Progenitor cell of endocrine pancreas (in vitro differentiated cells): Measurements from ENCODE around the gene TRMT44. TPM values are rescaled to one million over a fixed set of nuclear protein-coding genes. Genes with fewer than 3 reads are reported as not detected.

Source experiments
- DNase-seq: peaks from one replicate; pipeline ENCODE4 v3.0.0; 2021; ENCODE audit warnings: low spot score; ENCODE audit not compliant: unreplicated experiment
- H3K27ac Mint-ChIP-seq: 2 replicates; pipeline ENCODE4 v1.8.0; 2021; ENCODE audit warnings: mild to moderate bottlenecking, moderate library complexity, mixed read lengths
- H3K27me3 Mint-ChIP-seq: 2 replicates; pipeline ENCODE4 v1.8.0; 2021; ENCODE audit warnings: mixed read lengths
- H3K36me3 Mint-ChIP-seq: 2 replicates; pipeline ENCODE4 v1.8.0; 2022; ENCODE audit warnings: mixed read lengths; ENCODE audit not compliant: insufficient read depth
- H3K4me1 Mint-ChIP-seq: 2 replicates; pipeline ENCODE4 v1.8.0; 2021; ENCODE audit warnings: low read depth, mixed read lengths
- H3K4me3 Mint-ChIP-seq: 2 replicates; pipeline ENCODE4 v1.8.0; 2021; ENCODE audit warnings: low read depth, mild to moderate bottlenecking, moderate library complexity, mixed read lengths
- H3K9me3 Mint-ChIP-seq: 2 replicates; pipeline ENCODE4 v1.8.0; 2021; ENCODE audit warnings: low read depth, mixed read lengths
- CTCF ChIP-seq: fragments of 200-600 bp; sonication (generic); IDR thresholded peaks from one replicate; pipeline ENCODE4 v1.5.0; 2021; ENCODE audit warnings: antibody characterized with exemption, mild to moderate bottlenecking; ENCODE audit not compliant: unreplicated experiment
- total RNA-seq: library from RNA; stranded (reverse); gene quantifications from 2 replicates; pipeline ENCODE4 v1.2.1, GENCODE V29; 2021

The TRMT44 gene
- total RNA-seq, 1 donor from 2014 or later, result 31.0 TPM

- H3K4me1 Mint-ChIP-seq, result no peaks in the 10 kb centered on the region
- TF ChIP-seq CTCF, result no peak
- H3K27me3 Mint-ChIP-seq, result no peaks in the 10 kb centered on the region
- no peak overlapping the region for H3K27ac Mint-ChIP-seq
- no peaks in the 10 kb centered on the region for H3K9me3 Mint-ChIP-seq
- no peak overlapping the region for H3K4me3 Mint-ChIP-seq
- H3K36me3 Mint-ChIP-seq, result peaks cover 3% of the 10 kb centered on the region
- DNase-seq, result no peak
Observed at GRCh38 chr4:8495803-8496202, 55.2 kb downstream of the TRMT44 start.

- H3K4me1 Mint-ChIP-seq, result peaks cover 2% of the 10 kb centered on the region
- no peak overlapping the region for H3K27ac Mint-ChIP-seq
- H3K9me3 Mint-ChIP-seq, result no peaks in the 10 kb centered on the region
- TF ChIP-seq CTCF, result no peak
- H3K4me3 Mint-ChIP-seq, result no peak overlapping the region
- H3K36me3 Mint-ChIP-seq, result peaks cover 3% of the 10 kb centered on the region
- no peaks in the 10 kb centered on the region for H3K27me3 Mint-ChIP-seq
- no peak for DNase-seq
Observed at GRCh38 chr4:8497762-8498161, 57.2 kb downstream of the TRMT44 start.

GRCh38 chr4:8500966-8501365, 60.4 kb downstream of the TRMT44 start:
- Mint-ChIP-seq H3K36me3 (peaks cover 3% of the 10 kb centered on the region), H3K27ac (no peak overlapping the region), H3K27me3 (peaks cover 2% of the 10 kb centered on the region), H3K4me3 (no peak overlapping the region), H3K9me3 (no peaks in the 10 kb centered on the region), H3K4me1 (peaks cover 2% of the 10 kb centered on the region)
- TF ChIP-seq CTCF, result no peak
- no peak for DNase-seq

GRCh38 chr4:8501781-8502180, 61.2 kb downstream of the TRMT44 start:
- TF ChIP-seq CTCF, result no peak
- Mint-ChIP-seq H3K36me3 (peaks cover 3% of the 10 kb centered on the region), H3K27ac (no peak overlapping the region), H3K4me3 (no peak overlapping the region), H3K27me3 (peaks cover 2% of the 10 kb centered on the region), H3K9me3 (no peaks in the 10 kb centered on the region), H3K4me1 (peaks cover 2% of the 10 kb centered on the region)
- no peak for DNase-seq

- DNase-seq, result no peak
- Mint-ChIP-seq H3K36me3 (peaks cover 1% of the 10 kb centered on the region), H3K27me3 (peaks cover 2% of the 10 kb centered on the region), H3K4me1 (peaks cover 2% of the 10 kb centered on the region), H3K4me3 (no peak overlapping the region), H3K9me3 (no peaks in the 10 kb centered on the region), H3K27ac (no peak overlapping the region)
- TF ChIP-seq CTCF, result no peak
Observed at GRCh38 chr4:8502371-8502770, 61.8 kb downstream of the TRMT44 start.
